ENCODE measurements around the gene NLK. TPM values are rescaled to one million over a fixed set of nuclear protein-coding genes. Genes with fewer than 3 reads are reported as not detected.

Gene NLK
- total and polyA plus RNA-seq, 10 of the 15 experiments (the other 5 are each of a cell fraction or from before 2014, with no cell fraction given), result 5.0 to 22.9 (median 15.0) TPM

DNA sequence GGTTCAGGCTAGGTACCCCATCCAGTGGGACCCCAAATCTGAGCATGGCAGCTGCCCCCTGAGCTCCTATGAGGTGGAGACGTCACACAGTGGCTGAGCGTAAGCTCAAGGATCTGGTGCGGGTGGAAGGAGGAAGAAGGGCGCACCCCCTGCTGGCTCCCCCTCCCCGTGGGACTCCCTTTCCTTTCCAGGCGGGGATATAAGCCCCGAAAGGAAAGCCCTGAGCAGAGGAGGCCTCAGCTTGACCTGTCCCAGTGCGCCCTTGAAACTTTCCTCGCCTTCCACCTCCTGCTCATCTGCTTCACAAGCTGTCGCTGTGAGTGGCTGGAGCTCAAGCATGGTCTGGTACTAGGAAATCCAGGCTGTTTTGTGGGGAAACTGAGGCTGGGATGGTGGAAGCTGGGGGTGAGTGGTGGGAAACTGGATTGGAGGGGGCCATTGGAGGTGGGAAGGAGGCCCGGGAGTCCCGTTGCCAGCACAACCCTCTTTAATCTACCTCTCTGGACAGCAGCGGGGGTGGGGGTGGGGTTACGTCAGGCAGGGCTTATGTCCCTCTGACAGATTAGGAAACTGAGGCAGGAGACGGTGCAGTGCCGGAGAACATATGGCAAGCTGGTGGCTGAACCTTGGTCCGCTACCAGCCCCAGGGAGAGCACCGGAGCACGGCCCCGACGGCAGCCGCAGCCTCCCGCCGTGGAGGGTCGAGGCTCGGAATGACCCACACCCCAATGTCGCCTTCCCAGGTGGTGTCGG is 184.3 kb downstream of the NLK start:
- ChIA-PET CTCF (interaction anchor here (0.6 kb wide), 1 partner anchor 644 kb away, joined by 3 read pairs; no protein-coding TSS in a partner anchor), SMC1A (ENCODE audit: uncharacterized antibody, unreplicated experiment) (interaction anchor here (0.7 kb wide), 1 partner anchor 93 kb away, joined by 3 read pairs; no protein-coding TSS in a partner anchor), RAD21 (ENCODE audit: unreplicated experiment) (interaction anchor here (0.8 kb wide), 1 partner anchor 45 kb away, joined by 3 read pairs; no protein-coding TSS in a partner anchor), POLR2A (no interaction called here)
- Histone ChIP-seq H3K27ac (ENCODE audit: control insufficient read depth, insufficient read depth) (no peak overlapping the region), H3K9me3 (replicated peaks; ENCODE audit: control insufficient read depth, insufficient read depth, low read length) (no peaks in the 10 kb centered on the region), H3K4me2 (ENCODE audit: control insufficient read depth, insufficient read depth) (no peak overlapping the region; the same call in 1 of the 2 replicates), H3K4me1 (ENCODE audit: control insufficient read depth, insufficient read depth, low read length) (no peaks in the 10 kb centered on the region), H3K36me3 (ENCODE audit: control insufficient read depth in 2 of 2, insufficient read depth in 2 of 2, low read length in 1 of 2) (no peaks in the 10 kb centered on the region), H2AFZ (ENCODE audit: control insufficient read depth, low read depth, low read length) (no peak overlapping the region), H3K4me3 (no peak overlapping the region), H4K20me1 (ENCODE audit: control insufficient read depth, insufficient read depth) (no peaks in the 10 kb centered on the region), H3K9ac (ENCODE audit: control insufficient read depth, insufficient read depth, low read length) (no peak overlapping the region), H3K27me3 (replicated peaks in 1 of 2; ENCODE audit: control insufficient read depth in 2 of 2, insufficient read depth in 2 of 2, low read length in 1 of 2) (peaks cover 0 to 6% of the 10 kb centered on the region in 2 experiments; a peak in 1 of 4 replicates), H3K79me2 (ENCODE audit: control insufficient read depth, insufficient read depth, low read length) (no peaks in the 10 kb centered on the region)
- no peak for FAIRE-seq
- no TSS peak for BruUV-seq (replicated peaks)
- intact Hi-C loops (cut with micrococcal nuclease; ENCODE audit: unreplicated experiment) (no loop called here), in situ Hi-C loops (cut with MboI) (no loop called here)
- no peak for DNase-seq (ENCODE audit: low read depth, low spot score)
- ATAC-seq, result no peak
- 83% methylated on average over 25 of the region's 28 CpGs for WGBS (ENCODE audit: insufficient coverage, insufficient replicate concordance, low lambda C conversion rate, missing lambda C conversion rate)
- no peak for TF ChIP-seq NFYB (IDR thresholded peaks at IDR 0.05; ENCODE audit: insufficient read depth, low read depth, low read length)
- TF ChIP-seq ELK1 (IDR thresholded peaks at IDR 0.05; ENCODE audit: low read depth, low read length), result no peak
- TF ChIP-seq, protein P1, sequence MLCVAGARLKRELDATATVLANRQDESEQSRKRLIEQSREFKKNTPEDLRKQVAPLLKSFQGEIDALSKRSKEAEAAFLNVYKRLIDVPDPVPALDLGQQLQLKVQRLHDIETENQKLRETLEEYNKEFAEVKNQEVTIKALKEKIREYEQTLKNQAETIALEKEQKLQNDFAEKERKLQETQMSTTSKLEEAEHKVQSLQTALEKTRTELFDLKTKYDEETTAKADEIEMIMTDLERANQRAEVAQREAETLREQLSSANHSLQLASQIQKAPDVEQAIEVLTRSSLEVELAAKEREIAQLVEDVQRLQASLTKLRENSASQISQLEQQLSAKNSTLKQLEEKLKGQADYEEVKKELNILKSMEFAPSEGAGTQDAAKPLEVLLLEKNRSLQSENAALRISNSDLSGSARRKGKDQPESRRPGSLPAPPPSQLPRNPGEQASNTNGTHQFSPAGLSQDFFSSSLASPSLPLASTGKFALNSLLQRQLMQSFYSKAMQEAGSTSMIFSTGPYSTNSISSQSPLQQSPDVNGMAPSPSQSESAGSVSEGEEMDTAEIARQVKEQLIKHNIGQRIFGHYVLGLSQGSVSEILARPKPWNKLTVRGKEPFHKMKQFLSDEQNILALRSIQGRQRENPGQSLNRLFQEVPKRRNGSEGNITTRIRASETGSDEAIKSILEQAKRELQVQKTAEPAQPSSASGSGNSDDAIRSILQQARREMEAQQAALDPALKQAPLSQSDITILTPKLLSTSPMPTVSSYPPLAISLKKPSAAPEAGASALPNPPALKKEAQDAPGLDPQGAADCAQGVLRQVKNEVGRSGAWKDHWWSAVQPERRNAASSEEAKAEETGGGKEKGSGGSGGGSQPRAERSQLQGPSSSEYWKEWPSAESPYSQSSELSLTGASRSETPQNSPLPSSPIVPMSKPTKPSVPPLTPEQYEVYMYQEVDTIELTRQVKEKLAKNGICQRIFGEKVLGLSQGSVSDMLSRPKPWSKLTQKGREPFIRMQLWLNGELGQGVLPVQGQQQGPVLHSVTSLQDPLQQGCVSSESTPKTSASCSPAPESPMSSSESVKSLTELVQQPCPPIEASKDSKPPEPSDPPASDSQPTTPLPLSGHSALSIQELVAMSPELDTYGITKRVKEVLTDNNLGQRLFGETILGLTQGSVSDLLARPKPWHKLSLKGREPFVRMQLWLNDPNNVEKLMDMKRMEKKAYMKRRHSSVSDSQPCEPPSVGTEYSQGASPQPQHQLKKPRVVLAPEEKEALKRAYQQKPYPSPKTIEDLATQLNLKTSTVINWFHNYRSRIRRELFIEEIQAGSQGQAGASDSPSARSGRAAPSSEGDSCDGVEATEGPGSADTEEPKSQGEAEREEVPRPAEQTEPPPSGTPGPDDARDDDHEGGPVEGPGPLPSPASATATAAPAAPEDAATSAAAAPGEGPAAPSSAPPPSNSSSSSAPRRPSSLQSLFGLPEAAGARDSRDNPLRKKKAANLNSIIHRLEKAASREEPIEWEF (IDR thresholded peaks at IDR 0.05; ENCODE audit: insufficient replicate concordance, low read depth, low read length), result no peak
- no peak for TF ChIP-seq CHD1 (IDR thresholded peaks at IDR 0.05; ENCODE audit: low read depth, low read length)
- no peak for TF ChIP-seq POU2F2 (IDR thresholded peaks at IDR 0.05; ENCODE audit: borderline replicate concordance, low read depth, low read length)
- TF ChIP-seq BACH1 (IDR thresholded peaks at IDR 0.05; ENCODE audit: borderline replicate concordance), result no peak
- no peak for TF ChIP-seq RFX5 (IDR thresholded peaks at IDR 0.05; ENCODE audit: low read depth, low read length)
- TF ChIP-seq, protein P2, sequence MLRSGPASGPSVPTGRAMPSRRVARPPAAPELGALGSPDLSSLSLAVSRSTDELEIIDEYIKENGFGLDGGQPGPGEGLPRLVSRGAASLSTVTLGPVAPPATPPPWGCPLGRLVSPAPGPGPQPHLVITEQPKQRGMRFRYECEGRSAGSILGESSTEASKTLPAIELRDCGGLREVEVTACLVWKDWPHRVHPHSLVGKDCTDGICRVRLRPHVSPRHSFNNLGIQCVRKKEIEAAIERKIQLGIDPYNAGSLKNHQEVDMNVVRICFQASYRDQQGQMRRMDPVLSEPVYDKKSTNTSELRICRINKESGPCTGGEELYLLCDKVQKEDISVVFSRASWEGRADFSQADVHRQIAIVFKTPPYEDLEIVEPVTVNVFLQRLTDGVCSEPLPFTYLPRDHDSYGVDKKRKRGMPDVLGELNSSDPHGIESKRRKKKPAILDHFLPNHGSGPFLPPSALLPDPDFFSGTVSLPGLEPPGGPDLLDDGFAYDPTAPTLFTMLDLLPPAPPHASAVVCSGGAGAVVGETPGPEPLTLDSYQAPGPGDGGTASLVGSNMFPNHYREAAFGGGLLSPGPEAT (IDR thresholded peaks at IDR 0.05; ENCODE audit: low read depth), result no peak
- no peak for TF ChIP-seq HDAC6 (IDR thresholded peaks at IDR 0.05; ENCODE audit: unreplicated experiment)
- TF ChIP-seq SMAD5 (IDR thresholded peaks at IDR 0.05; ENCODE audit: low read depth), result no peak
- TF ChIP-seq NFXL1 (IDR thresholded peaks at IDR 0.05; ENCODE audit: borderline replicate concordance), result no peak
- no peak for TF ChIP-seq ZNF274 (IDR thresholded peaks at IDR 0.05; ENCODE audit: insufficient read depth, insufficient read length)

Data from GM12878 (cell line).